Trophoblast cell (in vitro differentiated cells and primary cell): ENCODE measurements around the gene TAF11L14.
"Not testable (repeated sequence)": the region's sequence is repeated elsewhere in the genome, so short reads cannot be mapped to it uniquely, and the experiment has no call there.

Experiments used
- DNase-seq, 2 donors: peaks; one replicate each; pipeline ENCODE4 v3.0.0-alpha.2; 2016
- H2AFZ ChIP-seq: 2 replicates; pipeline ENCODE4 v1.6.1; 2013; ENCODE audit warnings: low read length, moderate library complexity, mild to moderate bottlenecking; ENCODE audit not compliant: insufficient read depth, poor library complexity
- H2AK5ac ChIP-seq: 2 replicates; pipeline ENCODE4 v1.6.1; 2013; ENCODE audit warnings: mild to moderate bottlenecking, low read length
- H2BK120ac ChIP-seq: 2 replicates; pipeline ENCODE4 v1.6.1; 2013; ENCODE audit warnings: low read length, mild to moderate bottlenecking, moderate library complexity; ENCODE audit not compliant: insufficient read depth, poor library complexity
- H2BK12ac ChIP-seq: 2 replicates; pipeline ENCODE4 v1.6.1; 2013; ENCODE audit warnings: mild to moderate bottlenecking, low read length, moderate library complexity
- H2BK5ac ChIP-seq: 2 replicates; pipeline ENCODE4 v1.6.1; 2013; ENCODE audit warnings: low read length, low read depth, moderate library complexity, mild to moderate bottlenecking; ENCODE audit not compliant: poor library complexity
- H3K14ac ChIP-seq: 2 replicates; pipeline ENCODE4 v1.6.1; 2013; ENCODE audit warnings: mild to moderate bottlenecking, low read length
- H3K18ac ChIP-seq: 2 replicates; pipeline ENCODE4 v1.6.1; 2013; ENCODE audit warnings: mild to moderate bottlenecking, low read length
- H3K23ac ChIP-seq: 2 replicates; pipeline ENCODE4 v1.6.1; 2013; ENCODE audit warnings: low read length
- H3K27ac ChIP-seq: 2 replicates; pipeline ENCODE4 v1.5.1; 2013; ENCODE audit warnings: low read depth, mild to moderate bottlenecking, inconsistent platforms, low read length, moderate library complexity
- H3K27me3 ChIP-seq: 2 replicates; pipeline ENCODE4 v1.6.1; 2013; ENCODE audit warnings: inconsistent platforms, mild to moderate bottlenecking, low read length, moderate library complexity; ENCODE audit not compliant: insufficient read depth
- H3K36me3 ChIP-seq, 2 experiments: 1 replicate in 1 of 2; 2 replicates in 1 of 2; pipeline ENCODE4 v1.6.1; 2013; ENCODE audit warnings: low read length in 2 of 2, mild to moderate bottlenecking in 2 of 2, moderate library complexity in 1 of 2; ENCODE audit not compliant: insufficient read depth in 2 of 2, control insufficient read depth in 1 of 2
- H3K4ac ChIP-seq: 2 replicates; pipeline ENCODE4 v1.6.1; 2013; ENCODE audit warnings: low read depth, mild to moderate bottlenecking, low read length, moderate library complexity
- H3K4me1 ChIP-seq, 2 experiments: 1 replicate in 1 of 2; 2 replicates in 1 of 2; pipeline ENCODE4 v1.6.1; 2013; ENCODE audit warnings: low read length in 2 of 2, mild to moderate bottlenecking in 2 of 2, moderate library complexity in 1 of 2; ENCODE audit not compliant: insufficient read depth in 2 of 2, control insufficient read depth in 1 of 2
- H3K4me2 ChIP-seq: 2 replicates; pipeline ENCODE4 v1.6.1; 2013; ENCODE audit warnings: inconsistent platforms, mild to moderate bottlenecking, low read length, moderate library complexity
- H3K4me3 ChIP-seq: 2 replicates; pipeline ENCODE4 v1.5.1; 2013; ENCODE audit warnings: mild to moderate bottlenecking, low read depth, low read length, inconsistent platforms
- H3K79me1 ChIP-seq: one replicate; pipeline ENCODE4 v1.6.1; 2013; ENCODE audit warnings: low read length
- H3K79me2 ChIP-seq: 2 replicates; pipeline ENCODE4 v1.6.1; 2013; ENCODE audit warnings: low read length, mild to moderate bottlenecking; ENCODE audit not compliant: control insufficient read depth, insufficient read depth, poor library complexity
- H3K9ac ChIP-seq: 2 replicates; pipeline ENCODE4 v1.6.1; 2013; ENCODE audit warnings: mild to moderate bottlenecking, low read length
- H3K9me3 ChIP-seq: 2 replicates; pipeline ENCODE4 v1.6.1; 2013; ENCODE audit warnings: low read depth, mild to moderate bottlenecking, control low read depth, inconsistent platforms, low read length; ENCODE audit not compliant: insufficient read depth
- H4K12ac ChIP-seq: 2 replicates; pipeline ENCODE4 v1.6.1; 2013; ENCODE audit warnings: low read depth, mild to moderate bottlenecking, low read length, moderate library complexity
- H4K8ac ChIP-seq: 2 replicates; pipeline ENCODE4 v1.6.1; 2013; ENCODE audit warnings: low read depth, mild to moderate bottlenecking, low read length, moderate library complexity
- H4K91ac ChIP-seq: one replicate; pipeline ENCODE4 v1.6.1; 2013; ENCODE audit warnings: low read depth, mild to moderate bottlenecking, low read length, moderate library complexity
- WGBS: extraction: QIAGEN DNeasy Blood & Tissue Kit; methylation state at CpG from one replicate; pipeline ENCODE4 v1.1.7; 2013; ENCODE audit warnings: missing lambda C conversion rate; ENCODE audit not compliant: insufficient read length, insufficient coverage; ENCODE audit errors: extremely low coverage; 5-methylcytosine and 5-hydroxymethylcytosine counted together

Gene TAF11L14

DNA sequence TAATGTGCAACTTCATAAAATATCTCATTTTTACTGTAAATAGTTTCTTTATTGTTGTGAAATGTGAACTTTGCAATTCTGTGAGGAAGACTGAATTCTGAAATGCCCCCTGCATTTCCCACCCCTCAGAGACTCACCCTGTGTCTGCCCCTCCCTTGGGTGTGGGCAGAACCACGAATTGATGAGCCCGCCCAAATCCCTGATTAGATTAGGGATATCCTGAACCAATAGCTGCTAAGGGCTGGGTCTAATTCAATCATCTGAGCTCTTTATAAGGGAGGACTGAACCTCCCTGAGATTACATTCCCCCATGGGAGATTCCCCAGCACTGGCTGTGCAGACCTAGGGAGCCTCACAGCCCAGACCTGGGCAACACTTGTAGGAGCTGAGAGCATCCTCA, 24.2 kb upstream of the TAF11L14 start, which contains the start of gene TAF11L12:
Gene TAF11L12, plus strand, starts transcription at position 301 of the 400 bp plus-strand sequence.
- H3K14ac ChIP-seq, H3K27me3 ChIP-seq, H3K79me1 ChIP-seq, H4K91ac ChIP-seq, H4K8ac ChIP-seq, H3K4me1 ChIP-seq, H3K79me2 ChIP-seq, H3K9ac ChIP-seq, H2BK5ac ChIP-seq, H2BK12ac ChIP-seq, H2AK5ac ChIP-seq, H4K12ac ChIP-seq, H2AFZ ChIP-seq, H3K18ac ChIP-seq, H3K4ac ChIP-seq, H3K4me3 ChIP-seq, H3K4me2 ChIP-seq, H3K27ac ChIP-seq, H3K36me3 ChIP-seq, DNase-seq, H2BK120ac ChIP-seq, H3K9me3 ChIP-seq, H3K23ac ChIP-seq: not testable (repeated sequence)
- WGBS = no CpG with 5 or more reads among the region's 2 CpGs

DNA sequence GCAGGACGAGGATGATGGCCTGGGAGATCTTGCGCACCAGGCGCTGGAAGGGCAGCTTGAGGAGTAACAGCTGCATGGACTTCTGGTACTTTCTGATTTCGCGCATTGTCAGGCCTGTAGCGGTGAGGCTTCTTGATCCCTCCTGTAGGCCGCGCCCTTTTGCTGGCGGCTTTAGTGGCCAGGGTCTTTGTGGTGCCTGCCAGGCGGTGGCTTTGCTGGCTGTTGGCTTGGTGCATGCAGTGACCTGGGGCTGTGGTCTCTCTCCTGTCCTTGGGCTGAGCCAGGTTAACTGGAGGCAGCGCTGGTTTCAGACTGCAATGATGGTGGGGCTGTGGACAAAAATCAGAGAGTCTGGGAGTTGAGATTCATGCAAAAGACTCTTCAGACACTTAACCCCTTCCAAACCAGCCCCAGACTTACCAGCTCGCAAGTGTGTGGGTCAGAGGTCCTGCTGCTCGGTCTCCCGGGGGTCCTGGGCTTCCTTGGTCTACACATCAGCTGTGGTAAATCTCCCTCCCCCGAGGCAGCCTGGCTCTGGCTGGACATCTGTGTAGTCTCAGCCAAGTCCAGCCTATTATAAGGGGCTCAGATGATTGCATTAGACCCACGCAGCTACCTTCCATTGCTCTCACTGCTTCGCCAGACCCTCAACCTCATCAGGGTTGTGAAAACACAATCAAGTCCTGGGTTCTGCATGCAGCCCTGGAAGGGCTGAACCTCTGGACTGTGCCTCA, 19.2 kb upstream of the TAF11L14 start:
- Histone ChIP-seq H2AK5ac (no peak overlapping the region), H3K23ac (no peak overlapping the region), H3K4me3 (no peak overlapping the region), H4K91ac (no peak overlapping the region), H3K36me3 (no peaks in the 10 kb centered on the region), H3K9me3 (no peaks in the 10 kb centered on the region), H3K4me1 (no peaks in the 10 kb centered on the region), H4K8ac (no peak overlapping the region), H3K9ac (no peak overlapping the region), H4K12ac (no peak overlapping the region), H3K4me2 (no peak overlapping the region), H2BK5ac (no peak overlapping the region), H3K27me3 (no peaks in the 10 kb centered on the region), H3K79me2 (no peaks in the 10 kb centered on the region), H2BK12ac (no peak overlapping the region), H2BK120ac (no peak overlapping the region), H3K18ac (no peak overlapping the region), H3K27ac (no peak overlapping the region), H2AFZ (no peak overlapping the region), H3K14ac (no peak overlapping the region), H3K79me1 (no peaks in the 10 kb centered on the region), H3K4ac (no peak overlapping the region)
- no CpG with 5 or more reads among the region's 17 CpGs for WGBS
- DNase-seq = no peak

DNA sequence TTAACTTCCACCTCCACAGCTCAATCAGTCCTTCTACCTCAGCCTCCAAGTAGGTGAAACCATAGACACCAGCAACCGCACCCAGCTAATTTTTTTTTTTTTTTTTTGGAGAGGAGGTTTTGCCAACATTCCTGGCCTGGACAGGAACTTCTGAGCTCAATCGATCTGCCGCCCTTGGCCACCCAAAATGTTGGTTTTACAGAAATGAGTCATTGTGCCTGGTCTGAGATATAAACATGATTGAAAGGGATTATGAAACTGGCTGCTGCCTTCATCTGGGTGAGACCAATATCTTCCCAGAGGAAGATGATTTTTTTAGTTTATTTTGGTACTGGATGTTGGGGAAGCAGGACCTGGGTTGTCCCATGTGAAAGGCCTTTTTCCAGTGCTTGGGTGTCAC, 14.9 kb upstream of the TAF11L14 start:
- no peak overlapping the region for H2AFZ ChIP-seq
- H3K27ac ChIP-seq = no peak overlapping the region
- H3K18ac ChIP-seq = no peak overlapping the region
- no peak overlapping the region for H2BK120ac ChIP-seq
- H3K4me1 ChIP-seq = no peaks in the 10 kb centered on the region
- no peak overlapping the region for H3K14ac ChIP-seq
- no peak overlapping the region for H2AK5ac ChIP-seq
- H4K8ac ChIP-seq = no peak overlapping the region
- no peak overlapping the region for H3K4me2 ChIP-seq
- H3K79me2 ChIP-seq = no peaks in the 10 kb centered on the region
- no peaks in the 10 kb centered on the region for H3K36me3 ChIP-seq
- no CpG with 5 or more reads among the region's 3 CpGs for WGBS
- H3K27me3 ChIP-seq = no peaks in the 10 kb centered on the region
- no peak overlapping the region for H4K91ac ChIP-seq
- no peaks in the 10 kb centered on the region for H3K9me3 ChIP-seq
- no peak overlapping the region for H2BK5ac ChIP-seq
- no peak overlapping the region for H3K9ac ChIP-seq
- H4K12ac ChIP-seq = no peak overlapping the region
- H2BK12ac ChIP-seq = no peak overlapping the region
- H3K79me1 ChIP-seq = no peaks in the 10 kb centered on the region
- no peak for DNase-seq
- no peak overlapping the region for H3K4me3 ChIP-seq
- no peak overlapping the region for H3K4ac ChIP-seq
- H3K23ac ChIP-seq = no peak overlapping the region

DNA sequence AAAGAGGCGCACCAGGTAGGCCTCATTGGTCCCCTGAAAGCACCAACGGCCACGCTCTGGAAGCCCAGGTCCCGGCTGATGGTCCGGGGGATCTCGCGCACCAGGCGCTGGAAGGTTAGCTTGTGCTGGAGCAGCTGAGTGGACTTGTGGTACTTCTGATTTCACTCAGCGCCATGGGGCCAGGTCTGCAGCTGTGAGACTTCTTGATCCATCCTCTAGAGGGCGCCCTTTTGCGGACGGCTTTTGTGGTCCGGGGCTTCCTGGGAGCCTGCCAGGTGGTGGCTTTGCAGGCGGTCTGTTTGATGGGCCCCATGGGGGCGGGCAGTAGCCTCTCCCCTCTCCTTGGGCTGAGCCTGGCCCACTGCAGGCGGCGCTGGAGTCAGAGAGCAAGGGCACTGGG, 13.6 kb upstream of the TAF11L14 start:
- no peaks in the 10 kb centered on the region for H3K9me3 ChIP-seq
- no peaks in the 10 kb centered on the region for H3K36me3 ChIP-seq
- no CpG with 5 or more reads among the region's 17 CpGs for WGBS
- H2BK5ac ChIP-seq = no peak overlapping the region
- H2AK5ac ChIP-seq = no peak overlapping the region
- no peaks in the 10 kb centered on the region for H3K79me1 ChIP-seq
- DNase-seq = no peak
- no peak overlapping the region for H3K18ac ChIP-seq
- H3K14ac ChIP-seq = no peak overlapping the region
- no peak overlapping the region for H4K8ac ChIP-seq
- H2BK12ac ChIP-seq = no peak overlapping the region
- no peak overlapping the region for H3K9ac ChIP-seq
- no peaks in the 10 kb centered on the region for H3K27me3 ChIP-seq
- H3K27ac ChIP-seq = no peak overlapping the region
- H2BK120ac ChIP-seq = no peak overlapping the region
- H3K79me2 ChIP-seq = no peaks in the 10 kb centered on the region
- H3K23ac ChIP-seq = no peak overlapping the region
- no peak overlapping the region for H4K12ac ChIP-seq
- no peak overlapping the region for H3K4me3 ChIP-seq
- no peaks in the 10 kb centered on the region for H3K4me1 ChIP-seq
- H4K91ac ChIP-seq = no peak overlapping the region
- H3K4ac ChIP-seq = no peak overlapping the region
- no peak overlapping the region for H2AFZ ChIP-seq
- no peak overlapping the region for H3K4me2 ChIP-seq
